ENCODE measurements around the gene ST6GALNAC2.

DNA sequence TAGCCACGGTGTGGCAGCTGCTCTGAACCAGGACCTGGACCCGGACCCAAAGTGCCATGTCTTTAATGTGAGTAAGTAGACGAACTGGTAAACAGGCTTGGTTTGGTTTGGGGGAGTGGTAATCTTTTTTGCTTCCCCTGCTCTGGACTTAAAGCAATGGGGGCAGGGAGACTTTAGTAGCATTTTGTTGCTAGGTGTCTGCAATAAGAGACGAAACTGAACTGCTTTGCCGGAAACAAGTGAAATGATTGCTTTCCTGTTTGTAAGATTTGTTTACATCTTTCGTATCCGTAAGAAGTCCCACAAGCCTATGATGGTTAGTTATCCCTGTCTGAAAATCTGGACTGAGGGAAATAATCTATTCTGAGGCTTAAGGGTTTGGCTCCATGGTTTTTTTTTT, 24.3 kb downstream of the ST6GALNAC2 start:
- TF ChIP-seq POLR2A (IDR thresholded peaks at IDR 0.05) (no peak), EP300 (IDR thresholded peaks at IDR 0.05) (no peak)
- TF ChIP-seq, protein P1, sequence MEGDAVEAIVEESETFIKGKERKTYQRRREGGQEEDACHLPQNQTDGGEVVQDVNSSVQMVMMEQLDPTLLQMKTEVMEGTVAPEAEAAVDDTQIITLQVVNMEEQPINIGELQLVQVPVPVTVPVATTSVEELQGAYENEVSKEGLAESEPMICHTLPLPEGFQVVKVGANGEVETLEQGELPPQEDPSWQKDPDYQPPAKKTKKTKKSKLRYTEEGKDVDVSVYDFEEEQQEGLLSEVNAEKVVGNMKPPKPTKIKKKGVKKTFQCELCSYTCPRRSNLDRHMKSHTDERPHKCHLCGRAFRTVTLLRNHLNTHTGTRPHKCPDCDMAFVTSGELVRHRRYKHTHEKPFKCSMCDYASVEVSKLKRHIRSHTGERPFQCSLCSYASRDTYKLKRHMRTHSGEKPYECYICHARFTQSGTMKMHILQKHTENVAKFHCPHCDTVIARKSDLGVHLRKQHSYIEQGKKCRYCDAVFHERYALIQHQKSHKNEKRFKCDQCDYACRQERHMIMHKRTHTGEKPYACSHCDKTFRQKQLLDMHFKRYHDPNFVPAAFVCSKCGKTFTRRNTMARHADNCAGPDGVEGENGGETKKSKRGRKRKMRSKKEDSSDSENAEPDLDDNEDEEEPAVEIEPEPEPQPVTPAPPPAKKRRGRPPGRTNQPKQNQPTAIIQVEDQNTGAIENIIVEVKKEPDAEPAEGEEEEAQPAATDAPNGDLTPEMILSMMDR (IDR thresholded peaks at IDR 0.05) = no peak

Measured in tibial nerve (tissue), 4 donors.